Measurements from ENCODE around the gene RNF150.

The RNF150 gene

DNA sequence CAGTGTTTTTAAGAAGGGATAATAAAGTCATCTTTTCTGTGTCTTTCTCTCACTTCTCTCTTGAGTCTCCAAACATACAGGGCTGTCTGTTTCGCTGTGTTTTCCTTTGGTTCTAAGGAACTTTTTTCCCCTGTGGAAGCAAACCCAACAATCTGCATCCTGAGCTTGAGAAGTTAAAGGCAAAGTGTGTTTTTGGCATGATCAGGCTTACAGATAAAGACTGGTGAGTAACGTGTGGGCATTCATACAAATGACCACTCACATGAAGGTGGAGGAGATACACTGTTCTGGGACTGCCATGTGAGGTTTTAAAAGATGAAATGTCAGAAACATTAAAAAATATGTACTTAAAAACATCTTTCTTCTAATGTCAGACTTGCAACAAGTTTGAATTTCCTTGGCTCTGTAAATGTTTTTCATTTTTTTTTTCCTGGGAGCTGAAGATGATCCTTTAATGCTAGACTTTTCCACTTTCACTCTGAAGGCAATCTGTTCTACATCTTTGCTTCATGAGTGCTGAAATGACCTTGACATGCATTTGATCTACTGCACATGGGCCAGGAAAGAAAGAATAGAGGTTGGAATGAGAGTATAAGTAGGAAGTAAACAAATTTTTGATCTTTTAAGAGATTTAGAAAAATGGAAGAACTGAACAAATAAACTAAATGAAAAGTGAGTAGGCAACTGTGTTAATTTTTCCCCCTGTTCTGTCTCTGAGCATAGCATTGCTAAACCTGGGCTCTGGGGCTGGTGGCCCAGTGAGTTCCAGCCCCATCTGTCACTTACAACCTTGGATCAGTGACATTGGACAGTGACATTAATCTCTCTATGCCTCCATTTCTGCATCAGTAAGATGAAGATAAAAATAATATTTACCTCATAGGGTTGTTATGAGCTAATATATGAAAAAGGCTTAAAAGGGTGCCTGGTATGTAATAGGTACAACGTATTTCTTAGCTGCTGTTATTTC is 226.0 kb downstream of the RNF150 start:
- DNase-seq (ENCODE audit: low read depth) = no peak

DNA sequence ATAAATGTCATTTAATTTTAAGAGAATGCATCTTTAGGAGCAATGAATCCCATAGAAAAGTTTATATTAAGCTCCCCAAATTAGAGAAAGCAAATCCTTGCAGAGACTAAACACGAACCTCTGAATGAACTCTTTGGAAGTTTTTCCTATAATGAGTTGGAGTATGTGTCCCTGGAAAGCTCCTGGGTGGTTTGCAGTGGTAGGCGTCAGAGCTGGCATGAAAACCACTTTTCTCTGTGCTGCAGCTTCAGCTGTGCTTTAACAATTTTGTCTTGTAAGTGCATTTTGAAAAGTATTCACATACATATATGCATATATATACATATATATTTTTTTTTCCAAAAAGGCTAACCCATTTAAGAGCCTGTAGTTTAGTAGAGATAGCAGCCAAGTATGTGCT is 228.4 kb downstream of the RNF150 start:
- no peak for DNase-seq (ENCODE audit: low read depth)

GRCh38 chr4:140903522-140904475 is 229.5 kb downstream of the RNF150 start:
- no peak for DNase-seq (ENCODE audit: low read depth)

- DNase-seq (ENCODE audit: low read depth) = no peak
Observed at GRCh38 chr4:140901736-140902336, 231.4 kb downstream of the RNF150 start.

- no peak for DNase-seq (ENCODE audit: low read depth)
Observed at GRCh38 chr4:140893939-140894338, 239.3 kb downstream of the RNF150 start.

DNA sequence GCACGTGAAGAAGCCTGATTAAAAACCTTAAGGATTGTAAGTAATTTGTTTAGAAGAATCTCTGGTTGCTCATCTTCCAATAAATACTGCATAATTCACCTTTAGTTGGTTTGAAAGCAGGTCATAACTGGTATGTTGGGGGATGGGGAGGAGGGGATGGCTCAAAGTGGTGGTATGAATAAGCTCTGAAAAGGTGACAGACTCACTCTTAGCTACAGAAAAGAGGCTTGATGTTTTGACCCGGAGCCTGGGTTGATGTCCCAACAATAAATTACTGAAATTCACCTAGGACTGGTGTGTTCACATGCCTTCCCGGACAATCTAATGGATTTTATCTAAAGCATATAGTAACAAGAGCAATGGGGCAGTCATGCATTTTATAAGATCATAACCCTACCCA is 245.2 kb downstream of the RNF150 start:
- DNase-seq (ENCODE audit: low read depth) = no peak

- DNase-seq (ENCODE audit: low read depth) = no peak
Observed at GRCh38 chr4:140887467-140887866, 245.8 kb downstream of the RNF150 start.

DNA sequence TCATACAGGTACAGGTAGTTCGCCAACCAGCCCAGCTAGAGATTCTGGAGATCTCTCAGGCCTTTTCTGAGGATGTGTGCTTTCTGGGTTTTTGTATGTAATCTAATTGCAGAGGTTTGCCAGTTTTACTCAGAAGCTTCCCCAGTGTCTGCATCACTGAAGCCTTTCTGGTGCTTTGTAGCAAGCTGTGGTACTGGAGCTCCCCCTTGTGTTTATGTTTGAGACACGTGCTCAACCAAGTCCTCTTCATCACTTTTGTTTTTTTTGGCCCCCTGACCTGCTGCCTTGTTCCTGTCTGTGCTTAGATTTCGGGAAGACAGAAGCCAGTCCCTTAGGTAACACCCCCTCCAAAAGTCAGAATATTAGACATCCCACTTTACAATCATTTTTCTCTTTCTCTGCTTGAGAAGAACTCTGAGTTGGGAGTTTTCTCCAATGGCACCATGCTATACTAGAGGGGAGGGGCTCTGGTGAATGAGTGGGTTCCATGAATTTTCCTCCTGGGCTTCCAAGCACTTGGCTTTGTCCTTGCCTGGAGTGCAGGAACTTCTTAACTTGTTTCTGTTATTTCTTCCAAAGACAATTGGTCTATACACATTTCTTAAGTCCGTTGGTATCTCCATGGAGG is 248.7 kb downstream of the RNF150 start:
- DNase-seq (ENCODE audit: low read depth) = no peak

- DNase-seq (ENCODE audit: low read depth) = no peak
Observed at GRCh38 chr4:140877781-140878180, 255.5 kb downstream of the RNF150 start.

DNA sequence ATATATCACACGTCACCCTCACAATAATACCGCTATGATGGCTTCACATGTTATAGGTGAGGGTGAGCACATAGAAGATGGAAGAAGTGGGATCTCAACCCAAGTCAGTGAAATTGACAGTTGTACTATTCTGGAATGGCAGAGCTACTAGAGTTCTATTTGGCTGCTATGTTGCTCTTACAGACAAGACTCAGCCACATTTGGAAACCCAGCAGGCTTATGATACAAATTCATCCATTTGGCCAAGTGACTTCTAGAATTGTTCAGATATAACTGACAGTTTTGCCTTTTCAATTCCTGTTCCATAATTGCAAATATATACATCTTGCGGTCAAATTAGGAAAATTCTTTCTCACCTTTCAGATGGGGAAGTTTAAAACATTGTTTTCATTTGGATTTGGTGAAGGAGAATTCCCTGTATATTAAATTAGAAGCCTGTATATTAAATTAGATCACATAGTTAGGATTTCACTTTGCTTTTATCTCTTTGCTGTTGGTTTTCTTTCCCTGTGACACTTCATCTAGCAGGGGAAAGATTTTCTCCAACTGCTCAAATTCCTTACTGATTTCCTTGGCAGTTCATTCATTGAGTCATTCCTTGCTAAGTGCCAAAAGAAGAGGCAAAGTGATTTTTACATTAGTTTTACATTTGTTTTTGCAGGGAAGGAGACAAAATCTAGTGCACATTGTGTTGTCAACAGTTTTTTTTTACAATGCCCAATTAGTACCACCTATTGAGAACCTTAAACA is 256.5 kb downstream of the RNF150 start:
- no peak for DNase-seq (ENCODE audit: low read depth)

DNA sequence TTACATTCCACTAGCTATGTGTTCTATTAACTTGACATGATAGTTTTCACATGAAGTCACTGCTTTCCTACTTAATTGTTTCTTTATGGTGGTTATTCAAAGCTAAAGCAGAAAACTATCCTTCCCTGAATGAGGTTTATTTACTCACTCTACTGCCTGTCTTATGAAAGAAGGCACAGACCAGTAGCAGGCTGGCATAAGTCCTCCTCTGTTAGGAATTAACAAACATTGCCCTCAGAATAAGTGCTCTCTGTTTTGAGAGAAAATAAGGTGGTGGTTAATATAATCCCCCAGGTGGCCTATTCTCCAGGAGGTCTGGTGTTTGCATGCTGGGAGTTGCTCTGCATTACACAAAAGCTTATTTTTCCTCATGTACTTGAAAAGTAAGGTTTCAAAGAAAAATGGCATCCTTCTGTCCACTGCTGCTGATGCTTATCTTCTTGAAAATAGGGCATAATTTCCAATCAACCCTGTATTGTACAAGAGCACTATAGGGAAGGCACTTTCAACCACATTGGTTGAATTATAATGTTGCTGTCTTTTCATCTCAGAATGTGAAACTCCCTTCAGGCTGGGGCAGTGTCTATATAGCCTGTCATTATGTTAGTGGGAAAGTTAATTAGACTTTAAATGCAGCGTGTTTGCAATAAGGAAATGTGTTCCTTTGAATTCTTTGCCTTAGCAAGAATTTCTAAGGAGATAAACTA is 257.4 kb downstream of the RNF150 start:
- no peak for DNase-seq (ENCODE audit: low read depth)

DNA sequence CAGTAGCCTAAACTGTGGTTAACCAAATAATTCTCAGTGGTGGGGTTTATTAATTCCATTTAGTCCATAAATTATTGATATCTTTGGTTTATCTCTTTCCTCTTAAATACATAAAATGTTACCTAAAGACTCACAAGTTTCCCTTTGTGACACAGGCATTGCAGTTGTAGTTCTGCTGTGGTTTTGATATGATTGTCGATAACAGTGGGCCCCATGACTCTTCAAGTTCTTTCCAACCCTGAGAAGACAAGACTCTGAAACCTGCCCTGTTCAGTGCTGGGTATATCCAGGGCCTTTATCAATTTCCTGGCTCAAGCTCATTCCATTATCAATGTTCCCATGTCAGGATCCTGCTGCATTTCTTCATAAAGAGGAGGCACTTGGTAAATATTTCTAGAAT is 259.2 kb downstream of the RNF150 start:
- DNase-seq (ENCODE audit: low read depth) = no peak

DNA sequence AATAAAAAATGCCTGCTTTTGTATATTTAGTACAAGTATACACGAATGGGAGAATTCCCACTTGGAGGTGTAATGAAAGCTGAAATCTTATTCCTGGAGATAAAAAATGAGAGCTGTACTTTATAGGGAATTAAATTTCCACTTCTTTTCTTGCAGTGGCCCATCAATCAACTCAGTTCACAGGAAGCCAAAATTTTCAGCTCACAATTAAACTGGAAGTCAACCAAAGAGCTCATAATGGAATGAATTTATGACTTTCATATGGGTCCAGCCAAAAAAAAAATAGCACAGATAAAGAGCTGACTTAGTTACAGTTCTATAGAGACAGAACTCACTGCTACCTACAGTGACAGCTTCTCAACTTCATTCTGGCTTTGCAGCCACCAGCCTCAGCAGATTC is 261.9 kb downstream of the RNF150 start:
- no peak for DNase-seq (ENCODE audit: low read depth)

DNA sequence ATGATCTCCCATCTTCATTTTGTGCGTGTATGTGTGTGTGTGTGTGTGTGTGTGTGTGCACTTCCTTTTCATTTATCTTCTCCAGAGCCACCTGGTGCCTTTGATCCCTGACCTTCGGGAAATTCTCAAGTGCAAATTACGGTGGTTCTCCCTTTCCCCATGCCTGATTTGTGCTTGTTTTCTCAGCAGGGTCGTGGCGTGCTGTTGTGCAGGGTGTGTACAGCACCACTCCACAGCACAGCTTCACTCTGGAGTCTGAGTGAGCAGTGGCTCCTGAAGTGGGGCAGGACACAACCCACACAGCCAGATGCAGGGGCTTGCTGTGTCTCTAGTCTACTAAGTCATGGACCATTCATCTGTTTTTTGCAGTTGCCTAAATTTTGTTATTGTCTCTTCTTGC is 262.8 kb downstream of the RNF150 start:
- DNase-seq (ENCODE audit: low read depth) = no peak

DNA sequence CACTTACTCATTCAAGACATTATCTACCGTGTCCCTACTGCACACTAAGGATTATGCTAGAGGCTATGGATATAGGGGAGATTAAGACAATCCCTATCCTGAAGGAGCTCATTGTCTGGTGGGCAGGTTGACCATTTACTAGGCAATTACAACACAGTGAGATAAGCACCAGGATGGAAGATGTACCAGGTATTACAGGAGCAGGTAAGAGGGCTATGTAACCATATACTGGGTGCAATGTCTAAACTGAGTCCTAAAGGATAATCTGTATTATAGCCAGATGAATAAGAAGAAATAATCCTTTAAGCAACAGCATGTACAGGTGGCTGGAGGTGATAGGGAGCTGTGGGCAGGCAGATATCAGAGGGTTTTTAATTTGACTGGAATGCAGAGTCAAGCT is 263.8 kb downstream of the RNF150 start:
- DNase-seq (ENCODE audit: low read depth) = no peak

DNA sequence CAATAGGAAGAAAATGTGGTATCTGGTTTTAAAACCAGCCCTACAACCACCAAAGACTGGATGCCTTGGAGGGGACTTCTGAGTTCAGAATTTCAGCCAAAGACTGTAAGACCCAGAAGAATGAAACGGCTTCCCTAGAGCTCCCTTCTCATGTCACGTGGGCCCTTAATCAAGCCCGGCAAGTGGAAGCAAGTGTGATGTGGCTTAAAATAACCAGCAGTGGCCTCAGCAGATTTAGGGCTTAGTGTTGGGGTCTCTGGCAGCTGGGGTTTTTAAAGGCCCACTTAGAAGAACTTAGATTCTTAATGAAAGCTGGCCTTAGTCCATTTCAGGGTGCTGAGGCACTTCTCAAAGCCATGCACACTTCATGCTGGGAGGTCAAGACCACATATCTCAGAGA is 265.9 kb downstream of the RNF150 start:
- no peak for DNase-seq (ENCODE audit: low read depth)

DNA sequence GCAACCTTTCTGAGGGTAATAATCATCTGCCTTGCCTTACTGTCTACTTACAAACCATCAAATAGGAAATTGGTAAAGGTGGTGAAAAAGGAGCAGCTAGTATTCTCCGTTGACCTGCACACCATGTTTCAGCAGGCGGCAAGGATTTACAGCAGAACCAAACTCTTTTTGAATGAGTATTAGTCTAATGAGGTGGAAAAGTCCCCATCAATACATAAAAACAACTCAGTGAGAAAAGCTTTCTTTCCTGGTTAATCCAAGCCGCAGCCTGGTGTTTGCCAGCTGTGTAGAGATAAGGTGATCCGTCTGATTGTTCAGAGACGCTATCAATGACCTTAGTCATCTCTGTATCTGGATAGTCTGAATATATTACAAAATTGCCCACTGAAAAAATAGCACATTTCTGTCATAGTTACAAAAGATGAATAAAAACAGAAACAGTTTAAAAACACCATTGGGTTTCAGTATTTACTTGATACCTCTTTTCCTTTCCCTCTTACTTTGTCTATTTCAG is 266.7 kb downstream of the RNF150 start:
- DNase-seq (ENCODE audit: low read depth) = no peak

- DNase-seq (ENCODE audit: low read depth) = no peak
Observed at GRCh38 chr4:140865253-140866217, 267.7 kb downstream of the RNF150 start.

DNA sequence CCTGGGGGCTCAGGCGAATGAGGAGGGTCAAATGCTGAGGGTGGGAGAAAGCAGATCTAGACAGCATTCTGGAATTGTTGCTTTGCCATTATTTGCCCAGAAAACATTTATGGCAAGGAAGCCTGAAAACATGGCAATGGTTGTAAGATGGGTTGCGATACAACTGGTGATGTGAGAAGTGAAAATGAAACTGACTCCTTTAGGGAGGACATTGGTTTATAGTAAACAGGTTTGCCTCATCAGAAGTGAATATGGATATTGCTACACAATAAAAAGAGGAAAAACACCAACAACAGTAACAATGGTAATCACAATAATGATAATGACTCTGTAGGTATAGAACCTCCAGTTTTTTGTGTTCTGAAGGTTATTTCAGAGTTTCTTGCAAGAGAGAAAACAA is 270.1 kb downstream of the RNF150 start:
- no peak for DNase-seq (ENCODE audit: low read depth)
